Lung microvascular endothelial cell (primary cell): ENCODE data around the gene MYO18B. TPM values are rescaled to one million over a fixed set of nuclear protein-coding genes. Genes with fewer than 3 reads are reported as not detected.

Experiments
- DNase-seq, 2 donors: peaks; one replicate each; pipeline versions ENCODE4 v3.0.0 to v3.0.0-alpha.2; 2010; ENCODE audit warnings: low read depth in 2 of 2
- total RNA-seq: library from RNA; depleted of rRNA; stranded (reverse); fragments of >200 nt; gene quantifications from 2 replicates; pipeline ENCODE4 v1.2.1, GENCODE V29; 2014

MYO18B gene
- total RNA-seq, 1 donor from 2014 or later: not detected

GRCh38 chr22:25772288-25772687 is 30.3 kb downstream of the MYO18B start:
- DNase-seq: no peak

- peak in 1 of 2 donors; percentile 19 for DNase-seq
Observed at GRCh38 chr22:25774575-25775026, 32.6 kb downstream of the MYO18B start.

- DNase-seq: peak in 1 of 2 donors; percentile 39
Observed at GRCh38 chr22:25775531-25775930, 33.5 kb downstream of the MYO18B start.

DNA sequence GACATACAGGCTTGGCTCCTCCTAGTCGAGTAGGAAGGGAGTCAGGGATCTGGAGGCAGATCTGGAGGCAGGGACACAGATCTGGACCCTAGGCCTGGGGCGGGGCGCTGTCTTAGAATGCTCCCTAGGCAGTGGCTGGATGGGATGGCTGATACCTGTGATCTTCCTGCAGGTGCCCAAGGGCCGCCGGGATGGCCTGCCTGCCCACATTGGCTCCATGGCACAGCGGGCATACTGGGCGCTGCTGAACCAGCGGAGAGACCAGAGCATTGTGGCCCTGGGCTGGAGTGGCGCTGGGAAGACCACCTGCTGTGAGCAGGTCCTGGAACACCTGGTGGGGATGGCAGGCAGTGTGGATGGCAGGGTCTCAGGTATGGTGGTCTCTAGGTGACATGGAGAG is 35.4 kb downstream of the MYO18B start:
- no peak for DNase-seq

DNA sequence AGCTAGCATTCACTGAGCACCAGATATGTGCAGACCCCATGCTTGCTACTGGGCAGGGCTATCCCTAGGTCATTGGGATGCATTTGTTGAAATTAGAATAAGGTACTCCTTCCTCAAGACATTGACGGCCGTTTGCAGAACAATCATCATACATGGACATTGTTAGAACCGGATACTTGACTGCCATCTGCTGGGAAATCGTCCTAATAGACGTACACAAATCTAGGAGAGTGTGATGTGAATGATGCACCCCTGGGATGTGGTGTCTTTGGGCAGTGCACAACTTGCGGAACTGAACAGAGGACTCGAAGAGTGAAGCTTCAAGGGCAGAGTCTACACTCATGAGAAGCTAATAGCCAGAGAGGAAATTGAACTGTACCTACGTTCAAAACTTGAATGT is 35.9 kb downstream of the MYO18B start:
- DNase-seq: peak; percentile 66

- DNase-seq: no peak
Observed at GRCh38 chr22:25779426-25779825, 37.4 kb downstream of the MYO18B start.

DNA sequence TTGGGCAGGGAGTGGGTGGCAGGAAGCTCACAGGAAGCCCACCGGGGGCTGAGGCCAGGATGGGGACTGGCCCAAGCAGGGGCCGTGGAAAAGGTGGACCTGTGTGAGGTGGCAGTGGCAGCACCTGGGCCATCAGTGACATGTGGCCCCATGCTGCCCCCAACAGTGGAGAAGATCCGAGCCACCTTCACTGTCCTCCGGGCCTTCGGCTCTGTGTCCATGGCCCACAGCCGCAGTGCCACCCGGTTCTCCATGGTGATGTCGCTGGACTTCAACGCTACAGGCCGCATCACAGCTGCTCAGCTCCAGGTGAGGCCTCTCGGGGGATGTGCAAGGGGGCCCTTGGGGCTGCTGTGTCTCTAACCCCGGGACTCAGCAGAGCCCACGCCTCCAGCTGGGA is 37.9 kb downstream of the MYO18B start:
- no peak for DNase-seq

- DNase-seq: no peak
Observed at GRCh38 chr22:25780673-25781072, 38.7 kb downstream of the MYO18B start.

- no peak for DNase-seq
Observed at GRCh38 chr22:25781801-25782200, 39.8 kb downstream of the MYO18B start.

- no peak for DNase-seq
Observed at GRCh38 chr22:25782831-25783230, 40.8 kb downstream of the MYO18B start.

DNA sequence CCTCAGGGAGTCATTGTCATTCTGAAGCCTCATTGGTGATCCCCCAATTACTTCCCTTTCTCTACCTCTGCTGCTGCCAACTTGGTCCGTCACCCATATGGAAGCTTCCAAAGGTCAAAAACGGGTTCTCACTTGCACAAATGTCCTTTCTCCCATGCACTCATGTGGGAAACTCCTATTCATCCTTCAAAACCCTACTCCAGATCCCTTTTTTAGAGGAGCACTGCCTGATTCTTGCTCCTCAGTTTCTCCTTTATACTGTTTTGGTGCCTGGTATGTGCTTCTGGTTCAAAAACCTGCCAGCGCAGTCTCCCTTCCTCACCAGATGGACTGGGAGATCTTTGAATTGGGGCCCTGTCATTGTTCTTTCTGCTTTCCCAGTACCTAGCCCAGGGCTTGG is 41.9 kb downstream of the MYO18B start:
- no peak for DNase-seq

DNA sequence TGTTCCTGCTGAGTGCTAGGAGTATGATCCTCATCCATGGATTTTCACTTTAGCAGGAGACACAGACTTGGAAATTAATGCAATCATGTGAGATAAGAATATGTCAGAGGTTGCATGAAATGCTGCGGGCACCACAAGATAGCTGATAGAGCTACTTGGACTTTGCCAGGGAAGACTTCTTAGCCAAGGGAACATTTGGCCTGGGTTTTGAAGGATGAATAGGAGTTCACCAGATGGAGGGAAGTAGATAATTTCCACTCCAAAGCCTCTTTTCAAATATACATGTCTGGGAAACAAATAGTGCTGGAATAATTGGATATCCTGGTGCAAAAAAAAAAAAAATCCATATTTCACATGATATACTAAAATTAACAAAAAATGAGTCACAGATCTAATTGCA is 44.2 kb downstream of the MYO18B start:
- no peak for DNase-seq

GRCh38 chr22:25791556-25791955 is 49.6 kb downstream of the MYO18B start:
- DNase-seq: no peak

DNA sequence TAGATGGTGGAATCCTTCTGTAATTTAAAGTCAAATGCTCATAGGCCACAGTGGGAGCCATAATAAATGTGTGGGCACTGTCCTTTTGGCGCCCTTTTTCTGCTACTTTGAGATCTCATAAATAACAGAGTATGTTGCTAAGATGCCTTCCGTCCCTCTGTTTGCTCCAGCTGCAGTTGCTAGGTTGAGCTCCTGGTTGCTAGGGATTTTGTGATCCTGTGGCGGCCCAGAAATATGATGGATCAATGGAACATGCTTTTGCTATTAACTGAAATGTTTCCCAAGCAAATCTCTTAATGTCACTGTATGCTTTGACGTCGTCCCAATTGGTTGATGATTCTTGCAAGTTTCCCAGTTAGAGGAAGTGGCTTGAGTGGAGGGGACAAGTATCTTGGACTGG is 53.5 kb downstream of the MYO18B start:
- no peak for DNase-seq

DNA sequence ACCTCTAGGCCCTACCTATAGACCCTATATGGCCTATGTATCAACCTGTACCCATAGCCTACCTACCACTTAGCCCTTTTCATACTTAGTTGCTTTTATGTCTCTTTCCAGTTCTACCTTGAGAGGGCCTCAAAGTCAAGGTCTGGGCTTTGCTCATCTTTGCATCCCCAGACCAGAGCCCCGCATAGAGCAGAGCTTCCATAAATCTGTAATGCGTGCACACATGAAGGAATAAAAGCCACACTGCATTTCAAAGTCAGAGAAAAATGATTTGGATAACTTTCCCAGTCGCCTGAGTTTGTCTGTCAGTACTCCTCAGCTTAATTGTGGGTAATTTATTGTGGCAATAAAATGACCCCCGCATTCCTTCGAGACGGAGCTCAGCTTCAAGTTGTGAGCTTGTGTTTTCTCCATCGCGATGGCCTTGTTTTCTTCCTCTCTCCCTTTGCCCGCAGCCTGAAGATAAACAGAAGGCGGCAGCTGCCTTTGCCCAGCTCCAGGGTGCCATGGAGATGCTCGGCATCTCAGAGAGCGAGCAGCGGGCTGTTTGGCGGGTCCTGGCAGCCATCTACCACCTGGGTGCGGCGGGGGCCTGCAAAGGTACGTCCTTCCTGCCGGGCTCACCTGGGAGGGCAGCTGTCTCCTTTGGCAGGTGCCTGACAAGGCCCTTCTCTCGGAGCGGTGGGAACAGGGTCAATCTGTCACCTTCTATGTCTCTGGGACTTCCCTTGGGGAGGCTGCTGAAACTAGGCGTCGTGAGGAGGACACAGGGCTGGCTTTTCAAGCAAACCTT is 55.7 kb downstream of the MYO18B start:
- no peak for DNase-seq

GRCh38 chr22:25800766-25801165 is 58.8 kb downstream of the MYO18B start:
- DNase-seq: no peak

GRCh38 chr22:25802018-25802417 is 60.0 kb downstream of the MYO18B start:
- no peak for DNase-seq

DNA sequence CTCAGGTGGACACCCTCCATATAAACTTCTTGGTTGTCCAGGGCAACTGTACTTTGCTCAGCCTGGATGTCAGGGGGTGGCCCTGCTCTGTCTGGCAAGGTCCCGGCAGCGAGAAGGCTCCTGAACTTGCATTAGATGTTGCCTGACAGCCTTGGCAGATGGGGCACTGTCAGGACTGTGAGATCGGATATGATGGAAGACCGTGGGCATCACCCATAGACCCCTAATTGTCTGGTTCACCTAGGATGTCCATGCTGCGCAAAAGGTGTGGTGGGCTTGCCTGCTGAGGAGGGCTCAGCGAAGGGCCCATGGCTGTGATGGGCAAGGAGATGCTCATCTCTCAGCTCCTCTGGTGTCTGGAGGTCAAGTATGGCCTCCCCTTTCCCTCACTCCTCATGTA is 62.7 kb downstream of the MYO18B start:
- no peak for DNase-seq

- no peak for DNase-seq
Observed at GRCh38 chr22:25806579-25806978, 64.6 kb downstream of the MYO18B start.

GRCh38 chr22:25814685-25815084 is 72.7 kb downstream of the MYO18B start:
- DNase-seq: no peak

DNA sequence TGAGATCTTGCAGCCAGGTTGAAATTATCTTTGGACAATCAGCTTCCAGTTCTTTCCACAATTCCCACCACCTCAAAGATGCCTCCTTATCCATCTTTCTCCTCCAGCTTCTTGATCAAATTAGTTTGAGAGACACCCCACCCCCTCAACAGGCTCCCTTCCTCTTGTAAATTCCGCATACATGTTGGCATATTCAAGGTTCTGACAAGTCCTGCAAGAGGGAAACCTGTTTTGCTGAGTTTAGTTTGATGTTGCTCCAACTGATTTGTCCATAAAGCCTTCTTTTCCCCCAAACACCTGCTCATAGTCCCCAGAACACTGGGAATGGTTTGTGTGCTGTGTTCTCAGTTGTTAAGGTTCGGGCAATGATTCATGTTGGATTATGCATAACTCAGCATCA is 73.6 kb downstream of the MYO18B start:
- DNase-seq: no peak

- DNase-seq: no peak
Observed at GRCh38 chr22:25816522-25817059, 74.6 kb downstream of the MYO18B start.
